ENCODE measurements around the gene ERBB4.

The ERBB4 gene

DNA sequence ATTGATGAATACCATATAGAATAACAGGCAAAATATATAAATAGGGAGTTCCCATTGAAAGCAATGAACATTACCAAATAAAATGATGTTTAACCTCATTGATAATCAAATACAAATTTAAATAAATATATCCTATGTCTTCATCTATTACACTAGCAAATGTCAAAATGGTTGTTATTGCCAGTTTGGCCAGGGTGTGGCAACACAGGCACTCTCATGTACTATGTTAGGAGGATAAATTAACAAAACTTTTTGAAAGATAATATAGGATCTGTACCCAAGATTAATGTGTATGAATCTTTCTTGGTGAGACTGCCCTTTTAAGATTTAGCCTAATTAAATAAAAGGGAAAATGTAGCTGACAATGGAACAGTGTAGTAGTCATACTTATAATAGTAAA lies 659.3 kb downstream of the ERBB4 start:
- H3K27me3 ChIP-seq (ENCODE audit: low read depth), result no peaks in the 10 kb centered on the region
- H3K4me3 ChIP-seq, result no peak overlapping the region
- in situ Hi-C loops (cut with MboI; ENCODE audit: low sequenced_read_pairs), result no loop called here
- no peaks in the 10 kb centered on the region for H3K36me3 ChIP-seq (replicated peaks)
- DNase-seq (ENCODE audit: low spot score in 2 of 2), result peak in 1 of 2 experiments; percentile 6
- no peaks in the 10 kb centered on the region for H3K4me1 ChIP-seq
- H3K9me3 ChIP-seq, result no peaks in the 10 kb centered on the region

DNA sequence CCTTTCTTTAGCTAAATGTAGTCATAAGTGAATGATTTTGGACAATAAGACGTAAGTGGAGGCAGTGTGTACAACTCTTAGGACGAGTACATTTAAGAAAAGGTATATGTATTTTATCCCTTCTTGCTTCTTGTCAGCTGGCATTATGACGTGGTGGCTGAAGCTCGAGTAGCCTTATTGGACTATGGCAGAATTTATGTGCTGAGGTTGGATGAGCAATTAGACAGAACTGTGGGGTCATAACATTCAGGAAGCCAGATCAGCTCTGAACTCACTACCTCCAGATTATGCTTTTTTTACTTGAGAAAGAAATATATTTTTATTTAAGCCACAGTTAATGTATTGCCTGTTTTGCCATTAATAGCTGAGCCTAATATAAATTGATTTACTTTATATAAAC lies 661.5 kb downstream of the ERBB4 start:
- H3K4me3 ChIP-seq, result no peak overlapping the region
- no peaks in the 10 kb centered on the region for H3K9me3 ChIP-seq
- H3K36me3 ChIP-seq (replicated peaks), result no peaks in the 10 kb centered on the region
- no peaks in the 10 kb centered on the region for H3K27me3 ChIP-seq (ENCODE audit: low read depth)
- in situ Hi-C loops (cut with MboI; ENCODE audit: low sequenced_read_pairs), result no loop called here
- H3K4me1 ChIP-seq, result no peaks in the 10 kb centered on the region
- DNase-seq (ENCODE audit: low spot score in 2 of 2), result no peak

DNA sequence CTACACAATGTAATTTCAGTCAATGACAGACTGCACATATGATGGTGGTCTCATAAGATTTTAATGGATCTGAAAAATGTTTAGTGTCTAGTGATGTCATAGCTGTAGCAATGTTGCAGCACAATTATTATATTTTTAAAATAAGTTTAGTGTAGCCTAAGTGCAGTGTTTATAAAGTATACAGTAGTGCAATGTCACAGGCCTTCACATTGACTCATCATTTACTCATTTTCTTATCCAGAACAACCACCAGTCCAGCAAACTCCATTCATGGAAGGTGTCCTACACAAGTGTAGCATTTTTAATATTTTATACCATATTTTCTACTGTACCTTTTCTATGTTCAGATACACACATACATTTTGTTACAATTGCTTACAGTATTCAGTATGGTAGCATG lies 663.1 kb downstream of the ERBB4 start:
- Histone ChIP-seq H3K36me3 (replicated peaks) (no peaks in the 10 kb centered on the region), H3K4me3 (no peak overlapping the region), H3K9me3 (no peaks in the 10 kb centered on the region), H3K27me3 (ENCODE audit: low read depth) (no peaks in the 10 kb centered on the region), H3K4me1 (no peaks in the 10 kb centered on the region)
- in situ Hi-C loops (cut with MboI; ENCODE audit: low sequenced_read_pairs), result no loop called here
- DNase-seq (ENCODE audit: low spot score in 2 of 2), result no peak

DNA sequence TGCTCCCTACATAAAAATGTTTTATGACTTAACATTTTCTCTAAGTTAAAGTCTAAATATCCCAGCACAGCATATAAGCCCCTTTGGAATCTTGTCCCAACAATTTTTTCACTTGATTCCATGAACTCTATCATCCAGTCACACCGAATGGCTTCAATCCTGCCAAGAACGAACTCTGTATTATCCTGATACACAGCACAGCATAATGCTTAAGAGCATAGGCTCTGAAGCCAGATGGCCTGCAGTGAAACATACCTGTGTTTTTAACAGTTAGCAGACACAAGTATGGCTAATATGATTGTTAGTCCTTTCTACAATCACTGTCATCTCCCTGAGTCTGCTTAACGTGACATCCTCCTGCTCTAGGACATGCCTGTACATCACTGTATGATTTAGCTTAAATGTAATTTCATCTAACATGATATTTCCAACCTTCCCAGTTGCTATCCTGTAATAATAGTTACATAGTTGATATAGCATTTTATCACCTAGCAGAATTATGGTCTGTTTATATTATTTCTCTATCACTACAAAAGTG lies 669.5 kb downstream of the ERBB4 start:
- DNase-seq (ENCODE audit: low spot score in 2 of 2), result no peak
- Histone ChIP-seq H3K9me3 (no peaks in the 10 kb centered on the region), H3K27me3 (ENCODE audit: low read depth) (no peaks in the 10 kb centered on the region), H3K4me1 (no peaks in the 10 kb centered on the region), H3K4me3 (no peak overlapping the region), H3K36me3 (replicated peaks) (no peaks in the 10 kb centered on the region)
- in situ Hi-C loops (cut with MboI; ENCODE audit: low sequenced_read_pairs), result no loop called here

DNA sequence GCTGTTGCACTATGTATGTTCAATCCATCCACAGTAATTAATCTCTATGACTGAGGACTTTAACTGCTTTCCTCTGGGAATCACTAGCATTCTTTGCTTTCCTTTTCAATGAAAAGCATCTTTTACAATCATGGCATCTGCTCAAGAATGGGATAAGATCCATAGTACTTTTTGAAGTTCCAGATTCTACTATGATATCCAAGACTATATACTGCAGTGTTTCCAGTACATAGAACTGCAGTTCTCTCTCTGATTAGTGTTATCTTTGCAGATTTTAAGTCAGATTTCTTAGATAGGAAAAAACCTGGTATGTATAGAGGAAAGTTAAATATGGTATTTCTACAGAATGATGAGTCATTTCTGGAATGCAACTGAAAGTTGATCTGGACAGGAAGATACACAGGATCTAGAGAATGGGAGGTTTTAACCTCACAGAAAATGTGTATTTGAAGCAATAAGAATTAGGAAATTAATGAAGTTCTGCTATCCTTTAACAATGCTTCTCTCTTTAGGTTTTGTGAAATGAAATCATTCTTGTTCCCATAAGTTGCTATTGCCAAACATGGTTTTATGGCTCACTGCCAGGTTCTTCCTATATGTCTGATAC lies 670.7 kb downstream of the ERBB4 start:
- DNase-seq (ENCODE audit: low spot score in 2 of 2), result no peak
- Histone ChIP-seq H3K27me3 (ENCODE audit: low read depth) (no peaks in the 10 kb centered on the region), H3K9me3 (no peaks in the 10 kb centered on the region), H3K4me1 (no peaks in the 10 kb centered on the region), H3K36me3 (replicated peaks) (no peaks in the 10 kb centered on the region), H3K4me3 (no peak overlapping the region)
- in situ Hi-C loops (cut with MboI; ENCODE audit: low sequenced_read_pairs), result no loop called here

DNA sequence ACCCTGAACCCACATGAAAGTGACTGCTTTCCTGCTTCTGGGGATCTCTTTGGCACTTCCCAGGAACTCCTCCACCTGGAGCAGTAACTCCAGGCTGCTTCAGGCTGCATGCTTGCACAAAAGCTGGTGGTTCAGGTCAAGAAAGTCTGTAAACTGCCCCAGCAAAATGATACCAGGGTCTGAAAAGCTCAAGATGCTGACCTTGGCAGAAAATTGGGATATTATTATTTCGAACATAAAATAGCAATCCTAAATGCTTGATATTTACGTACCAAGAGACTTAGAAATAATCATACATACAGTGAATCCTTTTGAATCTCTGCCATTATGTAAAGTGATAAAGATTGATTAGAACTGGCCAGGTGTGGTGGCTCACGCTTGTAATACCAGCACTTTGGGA lies 674.3 kb downstream of the ERBB4 start:
- no peak for DNase-seq (ENCODE audit: low spot score in 2 of 2)
- Histone ChIP-seq H3K27me3 (ENCODE audit: low read depth) (no peaks in the 10 kb centered on the region), H3K9me3 (no peaks in the 10 kb centered on the region), H3K4me3 (no peak overlapping the region), H3K4me1 (no peaks in the 10 kb centered on the region; the same call in 1 of the 2 replicates), H3K36me3 (replicated peaks) (no peaks in the 10 kb centered on the region)
- in situ Hi-C loops (cut with MboI; ENCODE audit: low sequenced_read_pairs), result no loop called here

DNA sequence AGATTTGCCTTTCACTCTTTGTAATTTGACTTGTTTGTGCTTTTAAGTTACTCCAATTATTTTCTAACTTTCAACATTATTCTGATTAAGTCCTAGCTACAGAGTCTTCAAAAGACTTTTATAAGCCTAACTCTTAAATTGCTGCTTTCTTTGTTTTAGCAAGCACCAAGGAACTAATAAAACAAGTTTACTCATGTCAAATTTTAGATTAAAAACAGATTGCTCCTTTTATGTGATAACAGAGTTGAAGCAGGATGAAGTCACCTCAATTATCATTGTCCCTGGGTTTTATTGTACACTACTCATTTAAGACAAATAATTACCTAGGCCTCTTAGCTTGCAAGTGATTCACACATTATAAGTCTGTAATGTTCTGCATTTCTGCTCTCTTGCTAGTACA lies 678.4 kb downstream of the ERBB4 start:
- in situ Hi-C loops (cut with MboI; ENCODE audit: low sequenced_read_pairs), result no loop called here
- no peaks in the 10 kb centered on the region for H3K9me3 ChIP-seq
- no peak overlapping the region for H3K4me3 ChIP-seq
- H3K36me3 ChIP-seq (replicated peaks), result no peaks in the 10 kb centered on the region
- no peak for DNase-seq (ENCODE audit: low spot score in 2 of 2)
- H3K27me3 ChIP-seq (ENCODE audit: low read depth), result no peaks in the 10 kb centered on the region
- H3K4me1 ChIP-seq, result no peaks in the 10 kb centered on the region; the same call in 1 of the 2 replicates

DNA sequence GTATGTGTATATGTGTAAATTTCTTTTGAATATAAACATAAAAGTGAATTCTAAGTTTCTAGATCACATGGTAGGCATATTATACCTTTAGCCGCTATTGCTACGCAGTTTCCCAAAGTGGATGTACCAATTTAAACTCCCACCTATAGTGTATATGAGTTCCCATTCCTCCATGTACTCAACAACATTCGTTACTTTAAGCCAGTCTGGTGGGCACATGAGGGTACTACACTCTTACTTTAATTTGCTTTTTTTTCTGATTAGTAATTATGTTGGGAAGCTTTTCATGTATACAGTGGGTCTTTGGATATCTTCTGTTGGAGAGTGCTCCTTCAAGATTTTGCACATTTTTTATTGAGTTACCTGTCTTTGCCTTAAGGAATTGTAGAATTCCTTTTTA lies 683.8 kb downstream of the ERBB4 start:
- in situ Hi-C loops (cut with MboI; ENCODE audit: low sequenced_read_pairs), result no loop called here
- no peaks in the 10 kb centered on the region for H3K9me3 ChIP-seq
- H3K36me3 ChIP-seq (replicated peaks), result no peaks in the 10 kb centered on the region
- no peaks in the 10 kb centered on the region for H3K27me3 ChIP-seq (ENCODE audit: low read depth)
- no peaks in the 10 kb centered on the region for H3K4me1 ChIP-seq
- no peak for DNase-seq (ENCODE audit: low spot score in 2 of 2)
- no peak overlapping the region for H3K4me3 ChIP-seq

DNA sequence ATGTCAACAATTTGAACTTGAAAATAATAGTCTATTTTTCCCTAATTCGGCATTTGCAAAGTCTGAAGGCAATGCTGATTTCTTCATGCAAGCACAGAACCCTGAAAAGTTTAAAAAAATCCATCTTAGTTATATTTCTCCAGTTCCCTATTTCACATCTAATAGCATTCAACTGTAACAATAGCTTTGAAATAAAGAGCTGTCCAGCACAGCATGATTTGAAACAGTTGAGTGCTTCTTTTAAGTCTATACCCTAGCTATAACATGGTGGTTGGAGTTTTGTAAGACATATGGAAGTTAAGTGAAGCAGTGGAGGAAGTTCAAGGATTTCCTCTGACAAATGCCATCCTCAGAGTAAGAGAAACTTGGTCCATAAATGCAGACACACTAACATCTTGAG lies 691.9 kb downstream of the ERBB4 start:
- H3K36me3 ChIP-seq (replicated peaks), result no peaks in the 10 kb centered on the region
- H3K4me3 ChIP-seq, result no peak overlapping the region
- peaks cover 23% of the 10 kb centered on the region for H3K4me1 ChIP-seq
- H3K27me3 ChIP-seq (ENCODE audit: low read depth), result no peaks in the 10 kb centered on the region
- peak in 1 of 2 experiments; percentile 48 for DNase-seq (ENCODE audit: low spot score in 2 of 2)
- H3K9me3 ChIP-seq, result no peaks in the 10 kb centered on the region
- in situ Hi-C loops (cut with MboI; ENCODE audit: low sequenced_read_pairs), result no loop called here

DNA sequence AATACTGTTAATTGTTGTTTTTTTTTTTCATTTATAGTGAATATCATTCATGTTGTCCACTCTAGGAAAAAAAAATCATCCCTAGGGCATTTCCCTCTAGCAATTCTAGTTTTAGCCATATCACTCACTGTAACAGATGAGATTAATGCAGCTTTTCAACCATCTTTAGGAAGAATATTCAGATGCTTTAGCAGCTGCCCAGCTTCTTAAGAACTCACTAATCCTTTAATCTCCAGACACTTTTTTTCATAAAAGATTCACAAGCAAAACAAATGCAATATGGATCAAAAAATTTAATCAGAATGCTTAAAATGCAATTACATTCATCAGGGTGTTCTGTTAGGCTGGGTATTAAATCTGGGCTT lies 692.6 kb downstream of the ERBB4 start:
- Histone ChIP-seq H3K9me3 (no peaks in the 10 kb centered on the region), H3K4me3 (no peak overlapping the region), H3K27me3 (ENCODE audit: low read depth) (no peaks in the 10 kb centered on the region), H3K4me1 (peaks cover 23% of the 10 kb centered on the region), H3K36me3 (replicated peaks) (no peaks in the 10 kb centered on the region)
- in situ Hi-C loops (cut with MboI; ENCODE audit: low sequenced_read_pairs), result no loop called here
- DNase-seq (ENCODE audit: low spot score in 2 of 2), result peak in 1 of 2 experiments; percentile 89

DNA sequence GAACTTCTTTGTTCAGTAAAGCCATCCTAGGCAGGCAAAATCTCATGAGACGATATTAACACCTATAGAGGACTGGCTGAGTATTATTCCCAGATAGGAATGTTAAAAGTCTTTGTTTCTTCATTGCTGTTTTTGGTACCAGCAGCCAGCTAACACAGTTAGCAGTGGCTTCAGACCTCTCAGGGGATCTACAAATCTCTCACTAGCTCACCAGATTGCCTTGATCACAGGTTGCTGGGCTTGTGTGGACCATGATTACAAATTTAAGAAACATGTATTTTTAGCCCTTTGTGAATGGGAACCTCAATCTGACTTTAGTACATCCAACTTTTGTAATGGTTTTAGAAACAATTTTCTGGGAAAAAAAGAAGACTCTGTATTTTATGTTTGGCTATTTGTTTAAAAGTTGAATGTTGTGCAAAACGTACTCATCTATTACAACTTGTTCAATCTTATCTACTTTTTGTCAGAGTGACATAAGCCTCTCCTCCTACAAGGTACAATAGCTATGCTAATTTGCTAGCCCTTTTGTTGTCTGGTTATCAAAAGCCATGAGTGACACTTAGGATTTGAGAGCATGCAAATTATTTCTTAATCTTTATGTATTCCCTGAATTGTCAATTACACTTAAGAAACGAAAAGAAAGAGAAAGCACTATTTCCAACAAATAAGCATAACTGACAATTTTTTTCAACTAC lies 693.1 kb downstream of the ERBB4 start:
- no peaks in the 10 kb centered on the region for H3K36me3 ChIP-seq (replicated peaks)
- peaks cover 23% of the 10 kb centered on the region for H3K4me1 ChIP-seq
- in situ Hi-C loops (cut with MboI; ENCODE audit: low sequenced_read_pairs), result no loop called here
- H3K4me3 ChIP-seq, result no peak overlapping the region
- H3K9me3 ChIP-seq, result no peaks in the 10 kb centered on the region
- DNase-seq (ENCODE audit: low spot score in 2 of 2), result peak; percentile 56 to 92
- H3K27me3 ChIP-seq (ENCODE audit: low read depth), result no peaks in the 10 kb centered on the region

DNA sequence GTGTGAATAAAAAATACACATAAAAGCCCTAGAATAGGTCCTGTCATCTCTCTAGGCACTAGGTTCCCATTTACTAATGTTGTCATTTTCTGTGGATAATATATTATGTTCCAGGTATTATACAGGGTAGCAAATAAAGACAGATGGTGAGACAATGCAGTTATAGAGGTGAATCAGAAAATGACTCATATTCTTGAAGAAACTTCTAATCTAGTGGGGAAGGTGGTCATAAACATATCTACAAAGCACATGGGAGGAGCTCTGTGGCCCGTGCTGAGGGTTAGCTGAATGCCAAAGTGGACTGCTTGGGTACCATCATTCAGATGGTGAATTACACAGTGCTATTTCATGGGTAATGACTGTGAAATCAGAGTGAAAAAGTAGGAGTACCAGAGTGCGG lies 700.9 kb downstream of the ERBB4 start:
- no peak for DNase-seq (ENCODE audit: low spot score in 2 of 2)
- Histone ChIP-seq H3K27me3 (ENCODE audit: low read depth) (no peaks in the 10 kb centered on the region), H3K9me3 (no peaks in the 10 kb centered on the region), H3K4me3 (no peak overlapping the region), H3K4me1 (peaks cover 19% of the 10 kb centered on the region), H3K36me3 (replicated peaks) (no peaks in the 10 kb centered on the region)
- in situ Hi-C loops (cut with MboI; ENCODE audit: low sequenced_read_pairs), result no loop called here

DNA sequence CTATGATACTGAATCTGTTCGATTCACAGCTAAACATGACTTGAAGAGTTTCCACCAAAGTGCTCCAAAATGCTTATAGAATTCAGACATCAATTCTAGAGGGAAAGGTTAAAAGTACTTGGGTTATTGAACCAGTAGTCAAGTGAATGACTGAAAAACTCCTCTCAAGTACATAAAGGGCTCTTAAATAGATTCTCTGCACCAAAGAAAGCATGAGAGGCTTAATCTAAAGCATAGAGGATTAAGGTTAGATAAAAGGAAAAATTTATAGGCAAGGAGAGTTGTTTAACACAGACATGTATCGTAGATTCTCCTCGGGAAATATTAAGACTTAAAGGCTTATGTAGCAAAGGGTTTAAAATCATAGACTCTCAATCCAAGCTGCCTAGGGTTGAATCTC lies 701.4 kb downstream of the ERBB4 start:
- peaks cover 19% of the 10 kb centered on the region for H3K4me1 ChIP-seq
- no peaks in the 10 kb centered on the region for H3K9me3 ChIP-seq
- H3K27me3 ChIP-seq (ENCODE audit: low read depth), result no peaks in the 10 kb centered on the region
- DNase-seq (ENCODE audit: low spot score in 2 of 2), result peak in 1 of 2 experiments; percentile 76
- no peak overlapping the region for H3K4me3 ChIP-seq
- H3K36me3 ChIP-seq (replicated peaks), result no peaks in the 10 kb centered on the region
- in situ Hi-C loops (cut with MboI; ENCODE audit: low sequenced_read_pairs), result no loop called here

DNA sequence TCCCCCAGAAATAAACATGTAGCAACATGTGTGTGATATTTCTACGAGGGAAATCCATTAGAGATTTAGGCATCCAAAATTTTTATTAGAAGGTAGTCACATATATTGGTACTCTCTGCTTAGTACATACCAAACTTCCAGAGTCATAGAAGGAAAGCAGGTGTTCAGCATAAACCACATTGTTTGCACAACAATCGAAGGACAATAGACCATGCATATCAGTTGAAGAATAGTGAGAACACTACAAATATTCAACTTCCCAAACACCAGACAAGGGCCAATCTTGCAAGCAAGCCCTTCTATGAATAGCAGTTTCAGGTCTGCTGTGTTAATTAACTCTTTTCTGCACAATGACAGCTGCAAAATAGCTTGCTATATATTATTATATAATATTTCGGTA lies 702.2 kb downstream of the ERBB4 start:
- peak in 1 of 2 experiments; percentile 75 for DNase-seq (ENCODE audit: low spot score in 2 of 2)
- no peak overlapping the region for H3K4me3 ChIP-seq
- H3K9me3 ChIP-seq, result no peaks in the 10 kb centered on the region
- no peaks in the 10 kb centered on the region for H3K36me3 ChIP-seq (replicated peaks)
- no peaks in the 10 kb centered on the region for H3K27me3 ChIP-seq (ENCODE audit: low read depth)
- peaks cover 19% of the 10 kb centered on the region for H3K4me1 ChIP-seq
- in situ Hi-C loops (cut with MboI; ENCODE audit: low sequenced_read_pairs), result no loop called here

All from HAP-1 (cell line).